Panc1 (cell line): Measurements from ENCODE around the gene MBNL2.

ENCODE experiments used
- POLR2AphosphoS5 ChIP-seq: IDR thresholded peaks from 2 replicates; pipeline ENCODE4 v1.6.1; 2012; ENCODE audit warnings: mild to moderate bottlenecking, low read depth, low read length, moderate library complexity
- TF ChIP-seq, protein P1 (sequence below): fragments of 450-650 bp; IDR thresholded peaks from 2 replicates; pipeline ENCODE4 v1.5.1; 2017; ENCODE audit warnings: mild to moderate bottlenecking

GRCh38 chr13:97352815-97353214 is 130.7 kb downstream of the MBNL2 start:
- no peak for TF ChIP-seq POLR2AphosphoS5
- TF ChIP-seq, protein P1, sequence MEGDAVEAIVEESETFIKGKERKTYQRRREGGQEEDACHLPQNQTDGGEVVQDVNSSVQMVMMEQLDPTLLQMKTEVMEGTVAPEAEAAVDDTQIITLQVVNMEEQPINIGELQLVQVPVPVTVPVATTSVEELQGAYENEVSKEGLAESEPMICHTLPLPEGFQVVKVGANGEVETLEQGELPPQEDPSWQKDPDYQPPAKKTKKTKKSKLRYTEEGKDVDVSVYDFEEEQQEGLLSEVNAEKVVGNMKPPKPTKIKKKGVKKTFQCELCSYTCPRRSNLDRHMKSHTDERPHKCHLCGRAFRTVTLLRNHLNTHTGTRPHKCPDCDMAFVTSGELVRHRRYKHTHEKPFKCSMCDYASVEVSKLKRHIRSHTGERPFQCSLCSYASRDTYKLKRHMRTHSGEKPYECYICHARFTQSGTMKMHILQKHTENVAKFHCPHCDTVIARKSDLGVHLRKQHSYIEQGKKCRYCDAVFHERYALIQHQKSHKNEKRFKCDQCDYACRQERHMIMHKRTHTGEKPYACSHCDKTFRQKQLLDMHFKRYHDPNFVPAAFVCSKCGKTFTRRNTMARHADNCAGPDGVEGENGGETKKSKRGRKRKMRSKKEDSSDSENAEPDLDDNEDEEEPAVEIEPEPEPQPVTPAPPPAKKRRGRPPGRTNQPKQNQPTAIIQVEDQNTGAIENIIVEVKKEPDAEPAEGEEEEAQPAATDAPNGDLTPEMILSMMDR = no peak
